Measurements from ENCODE around the gene DOK7.
"Not testable (repeated sequence)": the region's sequence is repeated elsewhere in the genome, so short reads cannot be mapped to it uniquely, and the experiment has no call there.

The DOK7 gene

GRCh38 chr4:3459156-3459555, 4.0 kb upstream of the DOK7 start:
- DNase-seq, H3K4me1 Mint-ChIP-seq, CTCF ChIA-PET, H3K27ac Mint-ChIP-seq, H3K36me3 Mint-ChIP-seq, H3K9me3 Mint-ChIP-seq, H3K4me3 Mint-ChIP-seq: not testable (repeated sequence)
- peaks cover 44% of the 10 kb centered on the region for H3K27me3 Mint-ChIP-seq

GRCh38 chr4:3460926-3461325, 2.2 kb upstream of the DOK7 start:
- no peaks in the 10 kb centered on the region for H3K9me3 Mint-ChIP-seq
- no peaks in the 10 kb centered on the region for H3K4me1 Mint-ChIP-seq
- no peaks in the 10 kb centered on the region for H3K36me3 Mint-ChIP-seq
- peaks cover 57% of the 10 kb centered on the region for H3K27me3 Mint-ChIP-seq
- no peak overlapping the region for H3K27ac Mint-ChIP-seq
- CTCF ChIA-PET, result no interaction called here
- DNase-seq, result no peak
- H3K4me3 Mint-ChIP-seq, result no peak overlapping the region

GRCh38 chr4:3461515-3462291, 1.4 kb upstream of the DOK7 start:
- Mint-ChIP-seq H3K4me1 (no peaks in the 10 kb centered on the region), H3K4me3 (no peak overlapping the region), H3K27ac (no peak overlapping the region), H3K36me3 (no peaks in the 10 kb centered on the region), H3K27me3 (peaks cover 57% of the 10 kb centered on the region), H3K9me3 (no peaks in the 10 kb centered on the region)
- no peak for DNase-seq
- CTCF ChIA-PET, result interaction anchor here (1.2 kb wide), 1 partner anchor 18 kb away, joined by 5 read pairs; no protein-coding TSS in a partner anchor

GRCh38 chr4:3462321-3462789, 751 bp upstream of the DOK7 start:
- H3K36me3 Mint-ChIP-seq, result no peaks in the 10 kb centered on the region
- CTCF ChIA-PET, result interaction anchor here (1.2 kb wide), 1 partner anchor 18 kb away, joined by 5 read pairs; no protein-coding TSS in a partner anchor
- no peaks in the 10 kb centered on the region for H3K9me3 Mint-ChIP-seq
- H3K27me3 Mint-ChIP-seq, result peaks cover 57% of the 10 kb centered on the region
- DNase-seq, result no peak
- no peaks in the 10 kb centered on the region for H3K4me1 Mint-ChIP-seq
- H3K27ac Mint-ChIP-seq, result no peak overlapping the region
- H3K4me3 Mint-ChIP-seq, result no peak overlapping the region

- CTCF ChIA-PET, result no interaction called here
- H3K27me3 Mint-ChIP-seq, result peaks cover 54% of the 10 kb centered on the region
Observed at GRCh38 chr4:3463556-3464348, 646 bp downstream of the DOK7 start.

GRCh38 chr4:3464349-3464905, 1.3 kb downstream of the DOK7 start:
- DNase-seq, result no peak
- Mint-ChIP-seq H3K9me3 (no peaks in the 10 kb centered on the region), H3K27me3 (peaks cover 47% of the 10 kb centered on the region), H3K4me3 (no peak overlapping the region), H3K4me1 (no peaks in the 10 kb centered on the region), H3K36me3 (no peaks in the 10 kb centered on the region), H3K27ac (no peak overlapping the region)
- CTCF ChIA-PET, result no interaction called here

More at GRCh38 chr4:3463556-3464348, 646 bp downstream of the DOK7 start:
- Mint-ChIP-seq H3K27ac (no peak overlapping the region), H3K4me1 (no peaks in the 10 kb centered on the region), H3K36me3 (no peaks in the 10 kb centered on the region), H3K4me3 (no peak overlapping the region), H3K9me3 (no peaks in the 10 kb centered on the region)
- no peak for DNase-seq

GRCh38 chr4:3464911-3465697, 2.0 kb downstream of the DOK7 start:
- no peaks in the 10 kb centered on the region for H3K36me3 Mint-ChIP-seq
- H3K27me3 Mint-ChIP-seq, result peaks cover 47% of the 10 kb centered on the region
- no peak overlapping the region for H3K4me3 Mint-ChIP-seq
- DNase-seq, result no peak
- no peak overlapping the region for H3K27ac Mint-ChIP-seq
- no peaks in the 10 kb centered on the region for H3K4me1 Mint-ChIP-seq
- CTCF ChIA-PET, result no interaction called here
- H3K9me3 Mint-ChIP-seq, result no peaks in the 10 kb centered on the region

GRCh38 chr4:3465698-3466671, 2.9 kb downstream of the DOK7 start:
- H3K9me3 Mint-ChIP-seq, result no peaks in the 10 kb centered on the region
- H3K36me3 Mint-ChIP-seq, result no peaks in the 10 kb centered on the region
- CTCF ChIA-PET, result no interaction called here
- H3K4me1 Mint-ChIP-seq, result no peaks in the 10 kb centered on the region
- no peak overlapping the region for H3K4me3 Mint-ChIP-seq
- no peak overlapping the region for H3K27ac Mint-ChIP-seq
- H3K27me3 Mint-ChIP-seq, result peaks cover 42% of the 10 kb centered on the region
- no peak for DNase-seq

- CTCF ChIA-PET, result no interaction called here
- H3K4me3 Mint-ChIP-seq, result no peak overlapping the region
- peaks cover 33% of the 10 kb centered on the region for H3K27me3 Mint-ChIP-seq
- H3K27ac Mint-ChIP-seq, result no peak overlapping the region
- no peaks in the 10 kb centered on the region for H3K9me3 Mint-ChIP-seq
- no peak for DNase-seq
- no peaks in the 10 kb centered on the region for H3K4me1 Mint-ChIP-seq
- no peaks in the 10 kb centered on the region for H3K36me3 Mint-ChIP-seq
Observed at GRCh38 chr4:3466691-3467600, 3.8 kb downstream of the DOK7 start.

- Mint-ChIP-seq H3K4me1 (no peaks in the 10 kb centered on the region), H3K27ac (no peak overlapping the region), H3K27me3 (peaks cover 26% of the 10 kb centered on the region), H3K9me3 (no peaks in the 10 kb centered on the region), H3K4me3 (no peak overlapping the region), H3K36me3 (no peaks in the 10 kb centered on the region)
- no peak for DNase-seq
- CTCF ChIA-PET, result no interaction called here
Observed at GRCh38 chr4:3467601-3468031, 4.5 kb downstream of the DOK7 start.

- Mint-ChIP-seq H3K4me1 (no peaks in the 10 kb centered on the region), H3K4me3 (no peak overlapping the region), H3K36me3 (no peaks in the 10 kb centered on the region), H3K9me3 (no peaks in the 10 kb centered on the region), H3K27ac (no peak overlapping the region), H3K27me3 (peaks cover 21% of the 10 kb centered on the region)
- no peak for DNase-seq
- CTCF ChIA-PET, result no interaction called here
Observed at GRCh38 chr4:3468154-3468553, 5.0 kb downstream of the DOK7 start.

GRCh38 chr4:3468804-3469203, 5.7 kb downstream of the DOK7 start:
- Mint-ChIP-seq H3K4me3 (no peak overlapping the region), H3K27me3 (peaks cover 16% of the 10 kb centered on the region), H3K36me3 (no peaks in the 10 kb centered on the region), H3K4me1 (no peaks in the 10 kb centered on the region), H3K9me3 (no peaks in the 10 kb centered on the region), H3K27ac (no peak overlapping the region)
- DNase-seq, result no peak
- CTCF ChIA-PET, result no interaction called here
